RWPE2 (cell line): ENCODE results near the gene NDUFAF4.

Experiments
- ATAC-seq: fragments of 200-7000 bp; cut with Tn5 transposase; 3 replicates; pipeline ENCODE4 v1.9.1; 2021; ENCODE audit warnings: low read depth
- DNase-seq: peaks from one replicate; pipeline ENCODE4 v3.0.0-alpha.2; 2020; ENCODE audit warnings: low spot score
- H3K27ac ChIP-seq: fragments of 450-650 bp; 2 replicates; pipeline ENCODE4 v1.5.1; 2017; ENCODE audit warnings: mild to moderate bottlenecking; ENCODE audit not compliant: poor library complexity, severe bottlenecking
- H3K27me3 ChIP-seq: fragments of 250-450 bp; sonication (Bioruptor Pico); 2 replicates; pipeline ENCODE4 v1.5.1; 2021; ENCODE audit warnings: mild to moderate bottlenecking, moderate library complexity; ENCODE audit not compliant: insufficient read depth, poor library complexity, severe bottlenecking
- H3K36me3 ChIP-seq: fragments of 250-450 bp; sonication (Bioruptor Pico); 2 replicates; pipeline ENCODE4 v1.5.1; 2020; ENCODE audit warnings: low read depth, mild to moderate bottlenecking, moderate library complexity
- H3K4me1 ChIP-seq: fragments of 250-450 bp; sonication (Bioruptor Pico); 2 replicates; pipeline ENCODE4 v1.5.1; 2021; ENCODE audit warnings: mild to moderate bottlenecking, moderate library complexity; ENCODE audit not compliant: insufficient read depth, poor library complexity, severe bottlenecking
- H3K4me3 ChIP-seq: fragments of 250-450 bp; sonication (Bioruptor Pico); 2 replicates; pipeline ENCODE4 v1.5.1; 2021; ENCODE audit warnings: mild to moderate bottlenecking, moderate library complexity; ENCODE audit not compliant: severe bottlenecking
- H3K9me3 ChIP-seq: fragments of 250-450 bp; sonication (Bioruptor Pico); 2 replicates; pipeline ENCODE4 v1.5.1; 2021; ENCODE audit warnings: mild to moderate bottlenecking, moderate library complexity; ENCODE audit not compliant: severe bottlenecking
- TF ChIP-seq, protein P1 (sequence below): fragments of 450-650 bp; IDR thresholded peaks from one replicate; pipeline ENCODE4 v1.5.1; 2017; ENCODE audit warnings: mild to moderate bottlenecking, moderate library complexity; ENCODE audit not compliant: poor library complexity, severe bottlenecking

Gene NDUFAF4

GRCh38 chr6:96907498-96907897 is 9.8 kb upstream of the NDUFAF4 start:
- TF ChIP-seq, protein P1, sequence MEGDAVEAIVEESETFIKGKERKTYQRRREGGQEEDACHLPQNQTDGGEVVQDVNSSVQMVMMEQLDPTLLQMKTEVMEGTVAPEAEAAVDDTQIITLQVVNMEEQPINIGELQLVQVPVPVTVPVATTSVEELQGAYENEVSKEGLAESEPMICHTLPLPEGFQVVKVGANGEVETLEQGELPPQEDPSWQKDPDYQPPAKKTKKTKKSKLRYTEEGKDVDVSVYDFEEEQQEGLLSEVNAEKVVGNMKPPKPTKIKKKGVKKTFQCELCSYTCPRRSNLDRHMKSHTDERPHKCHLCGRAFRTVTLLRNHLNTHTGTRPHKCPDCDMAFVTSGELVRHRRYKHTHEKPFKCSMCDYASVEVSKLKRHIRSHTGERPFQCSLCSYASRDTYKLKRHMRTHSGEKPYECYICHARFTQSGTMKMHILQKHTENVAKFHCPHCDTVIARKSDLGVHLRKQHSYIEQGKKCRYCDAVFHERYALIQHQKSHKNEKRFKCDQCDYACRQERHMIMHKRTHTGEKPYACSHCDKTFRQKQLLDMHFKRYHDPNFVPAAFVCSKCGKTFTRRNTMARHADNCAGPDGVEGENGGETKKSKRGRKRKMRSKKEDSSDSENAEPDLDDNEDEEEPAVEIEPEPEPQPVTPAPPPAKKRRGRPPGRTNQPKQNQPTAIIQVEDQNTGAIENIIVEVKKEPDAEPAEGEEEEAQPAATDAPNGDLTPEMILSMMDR, result no peak
- H3K27ac ChIP-seq, result no peak overlapping the region
- DNase-seq, result no peak
- H3K27me3 ChIP-seq, result peaks cover 11% of the 10 kb centered on the region
- ATAC-seq, result peak; percentile 38; the same call in 1 of the 3 replicates
- no peaks in the 10 kb centered on the region for H3K4me1 ChIP-seq
- H3K36me3 ChIP-seq, result no peaks in the 10 kb centered on the region
- H3K4me3 ChIP-seq, result no peak overlapping the region
- no peaks in the 10 kb centered on the region for H3K9me3 ChIP-seq

GRCh38 chr6:96900873-96901272 is 3.2 kb upstream of the NDUFAF4 start:
- H3K27ac ChIP-seq, result no peak overlapping the region

DNA sequence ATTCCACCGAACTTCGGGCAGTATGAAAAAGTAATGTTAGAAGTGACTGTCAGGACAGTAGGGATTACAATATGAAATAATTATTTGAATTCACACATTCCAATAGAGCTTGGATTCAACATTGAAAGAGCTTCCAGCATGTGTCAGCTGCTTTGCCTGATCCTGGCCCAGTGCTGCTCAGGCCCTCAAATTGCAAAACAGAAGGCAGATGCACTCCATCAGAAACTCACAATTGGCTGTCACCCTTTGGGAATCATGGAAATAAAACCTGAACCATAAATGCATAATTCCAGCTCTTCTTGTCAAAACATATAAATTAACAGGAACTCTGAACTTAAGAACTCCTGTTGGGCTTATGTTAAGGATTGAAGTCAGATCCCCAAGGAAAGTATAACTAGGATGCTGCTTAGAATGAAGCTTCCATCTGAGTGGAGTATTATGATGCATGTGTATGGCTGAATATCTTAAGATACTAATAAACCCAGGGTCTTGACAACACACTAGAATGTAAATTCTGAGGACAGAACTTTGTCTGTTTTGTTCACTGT is 1.8 kb upstream of the NDUFAF4 start:
- Histone ChIP-seq H3K4me1 (peaks cover 15% of the 10 kb centered on the region), H3K27me3 (peaks cover 9% of the 10 kb centered on the region), H3K36me3 (peaks cover 18% of the 10 kb centered on the region), H3K27ac (no peak overlapping the region), H3K4me3 (no peak overlapping the region), H3K9me3 (no peaks in the 10 kb centered on the region)
- TF ChIP-seq, protein P1, result no peak
- ATAC-seq (no peak), DNase-seq (no peak)

More at GRCh38 chr6:96900873-96901272, 3.2 kb upstream of the NDUFAF4 start:
- no peak overlapping the region for H3K4me3 ChIP-seq
- DNase-seq, result no peak
- H3K27me3 ChIP-seq, result peaks cover 9% of the 10 kb centered on the region
- peaks cover 15% of the 10 kb centered on the region for H3K4me1 ChIP-seq
- ATAC-seq, result no peak
- TF ChIP-seq, protein P1, result no peak
- peaks cover 6% of the 10 kb centered on the region for H3K36me3 ChIP-seq
- no peaks in the 10 kb centered on the region for H3K9me3 ChIP-seq

GRCh38 chr6:96899019-96899418 is 1.3 kb upstream of the NDUFAF4 start:
- H3K4me1 ChIP-seq, result peaks cover 15% of the 10 kb centered on the region
- peaks cover 23% of the 10 kb centered on the region for H3K36me3 ChIP-seq
- TF ChIP-seq, protein P1, result peak; percentile 75
- DNase-seq (no peak), ATAC-seq (no peak)
- H3K4me3 ChIP-seq, result no peak overlapping the region
- H3K27me3 ChIP-seq, result peaks cover 9% of the 10 kb centered on the region
- no peak overlapping the region for H3K27ac ChIP-seq
- H3K9me3 ChIP-seq, result no peaks in the 10 kb centered on the region

GRCh38 chr6:96898241-96898851 is 655 bp upstream of the NDUFAF4 start:
- H3K27ac ChIP-seq, result peak overlapping the region; percentile 69
- peaks cover 30% of the 10 kb centered on the region for H3K36me3 ChIP-seq
- H3K9me3 ChIP-seq, result no peaks in the 10 kb centered on the region
- TF ChIP-seq, protein P1, result no peak
- peaks cover 8% of the 10 kb centered on the region for H3K27me3 ChIP-seq
- peak overlapping the region; percentile 66 for H3K4me3 ChIP-seq
- H3K4me1 ChIP-seq, result peaks cover 15% of the 10 kb centered on the region
- ATAC-seq, result no peak
- no peak for DNase-seq
